ENCODE data around the gene PABPN1. TPM values are rescaled to one million over a fixed set of nuclear protein-coding genes. Genes with fewer than 3 reads are reported as not detected.

PABPN1 gene
- total RNA-seq, 1 experiment from 2014 or later: 287 TPM

DNA sequence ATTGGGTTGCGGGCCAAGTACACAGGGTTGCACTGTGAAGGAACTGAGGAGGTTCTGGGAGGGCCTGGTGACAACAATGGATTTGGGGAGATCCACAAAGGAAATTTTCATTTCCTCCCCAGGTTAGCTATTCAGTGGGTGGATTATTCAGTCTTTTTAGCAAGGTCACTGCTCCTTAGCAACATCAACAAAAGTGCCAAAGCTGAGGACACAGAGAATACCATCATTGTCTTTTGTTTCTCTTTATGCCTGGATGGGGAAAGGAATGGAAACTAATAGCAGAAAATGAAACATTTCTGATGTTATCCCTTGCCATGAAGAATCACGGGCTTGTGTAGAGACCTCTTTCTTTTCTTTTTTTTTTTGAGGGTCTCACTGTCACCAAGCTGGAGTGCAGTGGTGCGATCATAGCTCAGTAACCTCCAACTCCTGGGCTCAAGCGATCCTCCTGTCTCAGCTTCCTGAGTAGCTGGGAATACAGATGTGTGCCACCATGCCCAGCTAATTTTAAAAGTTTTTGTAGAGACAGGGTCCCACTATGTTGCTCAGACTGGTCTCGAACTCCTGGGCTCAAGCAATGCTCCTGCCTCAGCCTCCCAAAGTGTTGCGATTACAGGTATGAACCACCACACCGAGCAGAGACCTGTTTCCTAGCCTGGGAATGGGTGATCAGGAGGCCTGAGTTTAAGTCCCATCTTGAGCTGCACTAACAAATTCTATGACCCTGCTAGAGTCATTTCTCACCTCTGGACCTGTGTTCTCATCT, 25.1 kb upstream of the PABPN1 start:
- H3K4me1 ChIP-seq (ENCODE audit: insufficient read depth, low read length, poor library complexity, severe bottlenecking): peaks cover 22% of the 10 kb centered on the region
- BruUV-seq (replicated peaks): no TSS peak
- no peaks in the 10 kb centered on the region for H3K9me3 ChIP-seq (ENCODE audit: low read depth, low read length, poor library complexity, severe bottlenecking)
- CTCF ChIA-PET: interaction anchor here (0.6 to 0.7 kb wide), 3 partner anchors 10 to 117 kb away, joined by 3 to 5 read pairs (median 4); partner anchors contain the start of genes BCL2L2 and HOMEZ
- TF ChIP-seq CTCF (conservative IDR thresholded peaks at IDR 0.05; ENCODE audit: low read depth, low read length) (no peak), EZH2 (IDR thresholded peaks at IDR 0.05; ENCODE audit: borderline replicate concordance, low read depth, low read length, poor library complexity, severe bottlenecking) (no peak)
- no peaks in the 10 kb centered on the region for H3K27me3 ChIP-seq (replicated peaks; ENCODE audit: insufficient read depth, low read depth, low read length, poor library complexity)
- intact Hi-C loops (cut with micrococcal nuclease; ENCODE audit: unreplicated experiment): loop anchor here (10.0 kb wide), 1 partner anchor 171 kb away; no protein-coding TSS in a partner anchor
- POLR2A ChIA-PET (ENCODE audit: low non-redundant PET): no interaction called here
- no peak overlapping the region for H3K4me3 ChIP-seq (ENCODE audit: low read depth, low read length, poor library complexity, severe bottlenecking)
- H3K27ac ChIP-seq (ENCODE audit: low read depth, low read length, poor library complexity, severe bottlenecking): no peak overlapping the region
- H3K36me3 ChIP-seq (ENCODE audit: insufficient read depth, low read length, poor library complexity, severe bottlenecking): peaks cover 3% of the 10 kb centered on the region
- no peak for DNase-seq (ENCODE audit: low spot score)

GRCh38 chr14:23297096-23297495, 24.2 kb upstream of the PABPN1 start:
- intact Hi-C loops (cut with micrococcal nuclease; ENCODE audit: unreplicated experiment): loop anchor here (10.0 kb wide), 1 partner anchor 172 kb away; no protein-coding TSS in a partner anchor
- no peaks in the 10 kb centered on the region for H3K9me3 ChIP-seq (ENCODE audit: low read depth, low read length, poor library complexity, severe bottlenecking)
- no peak overlapping the region for H3K27ac ChIP-seq (ENCODE audit: low read depth, low read length, poor library complexity, severe bottlenecking)
- DNase-seq (ENCODE audit: low spot score): no peak
- ChIA-PET CTCF (no interaction called here), POLR2A (ENCODE audit: low non-redundant PET) (no interaction called here)
- no peak overlapping the region for H3K4me3 ChIP-seq (ENCODE audit: low read depth, low read length, poor library complexity, severe bottlenecking)
- no peak for TF ChIP-seq EZH2 (IDR thresholded peaks at IDR 0.05; ENCODE audit: borderline replicate concordance, low read depth, low read length, poor library complexity, severe bottlenecking)
- no peak for TF ChIP-seq CTCF (conservative IDR thresholded peaks at IDR 0.05; ENCODE audit: low read depth, low read length)
- peaks cover 3% of the 10 kb centered on the region for H3K36me3 ChIP-seq (ENCODE audit: insufficient read depth, low read length, poor library complexity, severe bottlenecking)
- BruUV-seq (replicated peaks): no TSS peak
- H3K27me3 ChIP-seq (replicated peaks; ENCODE audit: insufficient read depth, low read depth, low read length, poor library complexity): no peaks in the 10 kb centered on the region
- peaks cover 22% of the 10 kb centered on the region for H3K4me1 ChIP-seq (ENCODE audit: insufficient read depth, low read length, poor library complexity, severe bottlenecking)

- no TSS peak for BruUV-seq (replicated peaks)
- H3K9me3 ChIP-seq (ENCODE audit: low read depth, low read length, poor library complexity, severe bottlenecking): no peaks in the 10 kb centered on the region
- no peak for DNase-seq (ENCODE audit: low spot score)
- CTCF ChIA-PET: no interaction called here
- peaks cover 23% of the 10 kb centered on the region for H3K4me1 ChIP-seq (ENCODE audit: insufficient read depth, low read length, poor library complexity, severe bottlenecking)
- H3K27ac ChIP-seq (ENCODE audit: low read depth, low read length, poor library complexity, severe bottlenecking): no peak overlapping the region
- POLR2A ChIA-PET (ENCODE audit: low non-redundant PET): interaction anchor here (0.6 kb wide), 1 partner anchor 343 kb away, joined by 3 read pairs; no protein-coding TSS in a partner anchor
- H3K27me3 ChIP-seq (replicated peaks; ENCODE audit: insufficient read depth, low read depth, low read length, poor library complexity): no peaks in the 10 kb centered on the region
- intact Hi-C loops (cut with micrococcal nuclease; ENCODE audit: unreplicated experiment): loop anchor here (2.0 to 10.0 kb wide), 2 partner anchors 33 to 173 kb away; no protein-coding TSS in a partner anchor
- TF ChIP-seq EZH2 (IDR thresholded peaks at IDR 0.05; ENCODE audit: borderline replicate concordance, low read depth, low read length, poor library complexity, severe bottlenecking) (no peak), CTCF (conservative IDR thresholded peaks at IDR 0.05; ENCODE audit: low read depth, low read length) (no peak)
- H3K36me3 ChIP-seq (ENCODE audit: insufficient read depth, low read length, poor library complexity, severe bottlenecking): peaks cover 3% of the 10 kb centered on the region
- H3K4me3 ChIP-seq (ENCODE audit: low read depth, low read length, poor library complexity, severe bottlenecking): no peak overlapping the region
Measured at GRCh38 chr14:23297611-23298277, 23.5 kb upstream of the PABPN1 start.

Measured in A673 (cell line).